ENCODE results near the gene C10orf67. TPM values are rescaled to one million over a fixed set of nuclear protein-coding genes. Genes with fewer than 3 reads are reported as not detected.

C10orf67 gene
- total RNA-seq, 1 donor from 2014 or later = 0.33 TPM

DNA sequence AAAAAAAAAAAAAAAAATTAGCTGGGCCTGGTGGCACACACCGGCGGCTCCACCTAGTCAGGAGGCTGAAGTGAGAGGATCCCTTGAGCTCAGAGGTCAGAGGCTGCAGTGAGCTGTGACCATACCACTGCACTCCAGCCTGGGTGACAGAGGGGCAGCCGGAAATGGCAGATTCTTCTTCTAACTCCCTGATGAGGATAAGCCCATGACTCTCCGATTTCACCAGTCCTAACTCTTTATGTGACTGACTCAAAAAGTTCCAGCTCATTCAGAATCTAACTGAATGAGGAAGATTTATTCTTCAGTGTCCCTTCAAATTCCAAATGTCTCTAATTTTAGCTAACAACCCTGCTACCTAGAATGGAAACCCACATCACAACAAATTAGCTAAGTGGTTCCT is 4.2 kb downstream of the C10orf67 start:
- H3K4me3 Mint-ChIP-seq = no peak overlapping the region
- no peaks in the 10 kb centered on the region for H3K27me3 Mint-ChIP-seq (ENCODE audit: low read depth)
- DNase-seq (ENCODE audit: low read depth, low spot score) = no peak
- no peaks in the 10 kb centered on the region for H3K9me3 Mint-ChIP-seq
- H3K36me3 Mint-ChIP-seq (ENCODE audit: low read depth) = no peaks in the 10 kb centered on the region
- peaks cover 41% of the 10 kb centered on the region for H3K4me1 Mint-ChIP-seq
- TF ChIP-seq, protein P1, sequence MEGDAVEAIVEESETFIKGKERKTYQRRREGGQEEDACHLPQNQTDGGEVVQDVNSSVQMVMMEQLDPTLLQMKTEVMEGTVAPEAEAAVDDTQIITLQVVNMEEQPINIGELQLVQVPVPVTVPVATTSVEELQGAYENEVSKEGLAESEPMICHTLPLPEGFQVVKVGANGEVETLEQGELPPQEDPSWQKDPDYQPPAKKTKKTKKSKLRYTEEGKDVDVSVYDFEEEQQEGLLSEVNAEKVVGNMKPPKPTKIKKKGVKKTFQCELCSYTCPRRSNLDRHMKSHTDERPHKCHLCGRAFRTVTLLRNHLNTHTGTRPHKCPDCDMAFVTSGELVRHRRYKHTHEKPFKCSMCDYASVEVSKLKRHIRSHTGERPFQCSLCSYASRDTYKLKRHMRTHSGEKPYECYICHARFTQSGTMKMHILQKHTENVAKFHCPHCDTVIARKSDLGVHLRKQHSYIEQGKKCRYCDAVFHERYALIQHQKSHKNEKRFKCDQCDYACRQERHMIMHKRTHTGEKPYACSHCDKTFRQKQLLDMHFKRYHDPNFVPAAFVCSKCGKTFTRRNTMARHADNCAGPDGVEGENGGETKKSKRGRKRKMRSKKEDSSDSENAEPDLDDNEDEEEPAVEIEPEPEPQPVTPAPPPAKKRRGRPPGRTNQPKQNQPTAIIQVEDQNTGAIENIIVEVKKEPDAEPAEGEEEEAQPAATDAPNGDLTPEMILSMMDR (conservative IDR thresholded peaks at IDR 0.05) = no peak
- no peak overlapping the region for H3K27ac Mint-ChIP-seq (ENCODE audit: unreplicated experiment)

DNA sequence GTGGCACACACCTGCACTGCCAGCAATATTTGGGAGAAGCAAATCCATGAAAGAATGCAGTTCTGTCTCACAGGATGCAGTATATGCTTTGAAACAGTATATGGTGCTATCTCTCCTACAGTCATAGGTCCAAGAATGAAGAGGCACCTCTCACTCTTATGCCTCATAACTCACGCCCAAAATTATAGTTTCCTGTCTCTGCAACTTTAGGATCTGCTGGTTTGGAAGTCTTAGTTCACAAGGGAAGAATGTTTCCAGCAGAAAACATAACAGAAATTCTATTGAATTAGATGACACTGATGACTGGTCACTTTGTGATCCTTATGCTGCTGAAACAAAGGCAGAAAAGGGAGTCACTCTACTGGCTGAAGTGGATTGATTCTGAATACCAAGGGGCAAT is 5.7 kb downstream of the C10orf67 start:
- H3K4me3 Mint-ChIP-seq = no peak overlapping the region
- H3K27me3 Mint-ChIP-seq (ENCODE audit: low read depth) = no peaks in the 10 kb centered on the region
- H3K9me3 Mint-ChIP-seq = no peaks in the 10 kb centered on the region
- H3K36me3 Mint-ChIP-seq (ENCODE audit: low read depth) = no peaks in the 10 kb centered on the region
- DNase-seq (ENCODE audit: low read depth, low spot score) = no peak
- TF ChIP-seq, protein P1 (conservative IDR thresholded peaks at IDR 0.05) = no peak
- peaks cover 34% of the 10 kb centered on the region for H3K4me1 Mint-ChIP-seq
- H3K27ac Mint-ChIP-seq (ENCODE audit: unreplicated experiment) = no peak overlapping the region

DNA sequence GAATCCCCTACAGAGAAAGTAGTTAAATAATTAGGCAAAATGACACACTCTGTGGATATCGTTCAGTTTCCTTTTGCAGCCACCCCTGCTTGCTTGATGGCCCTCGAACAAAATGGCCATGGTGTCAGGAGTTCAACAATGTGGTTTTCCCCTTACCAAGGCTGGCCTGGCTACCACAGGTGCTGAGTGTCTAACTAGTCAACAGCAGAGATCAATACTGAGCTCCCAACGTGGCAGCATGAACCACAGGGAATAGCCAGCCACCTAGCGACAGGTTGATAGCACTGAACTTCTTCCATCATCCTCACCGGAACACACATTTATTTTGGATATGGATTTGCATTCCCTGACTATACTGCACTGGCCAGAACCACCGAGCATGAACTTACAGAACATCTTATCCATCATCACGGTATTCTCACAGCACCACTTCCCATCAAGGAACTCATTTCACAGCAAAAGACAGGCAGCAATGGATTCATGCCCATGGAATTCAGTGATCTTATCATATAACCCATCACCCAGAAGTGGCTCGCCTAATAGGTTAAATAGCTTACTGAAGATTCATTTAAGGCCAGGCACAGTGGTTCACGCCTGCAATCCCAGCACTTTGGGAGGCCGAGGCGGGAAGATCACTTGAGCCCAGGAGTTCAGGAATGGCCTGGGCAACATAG is 6.3 kb downstream of the C10orf67 start:
- Mint-ChIP-seq H3K4me3 (no peak overlapping the region), H3K36me3 (ENCODE audit: low read depth) (no peaks in the 10 kb centered on the region), H3K9me3 (no peaks in the 10 kb centered on the region), H3K27me3 (ENCODE audit: low read depth) (no peaks in the 10 kb centered on the region), H3K27ac (ENCODE audit: unreplicated experiment) (no peak overlapping the region), H3K4me1 (peaks cover 30% of the 10 kb centered on the region)
- TF ChIP-seq, protein P1 (conservative IDR thresholded peaks at IDR 0.05) = peak; percentile 44
- DNase-seq (ENCODE audit: low read depth, low spot score) = no peak

DNA sequence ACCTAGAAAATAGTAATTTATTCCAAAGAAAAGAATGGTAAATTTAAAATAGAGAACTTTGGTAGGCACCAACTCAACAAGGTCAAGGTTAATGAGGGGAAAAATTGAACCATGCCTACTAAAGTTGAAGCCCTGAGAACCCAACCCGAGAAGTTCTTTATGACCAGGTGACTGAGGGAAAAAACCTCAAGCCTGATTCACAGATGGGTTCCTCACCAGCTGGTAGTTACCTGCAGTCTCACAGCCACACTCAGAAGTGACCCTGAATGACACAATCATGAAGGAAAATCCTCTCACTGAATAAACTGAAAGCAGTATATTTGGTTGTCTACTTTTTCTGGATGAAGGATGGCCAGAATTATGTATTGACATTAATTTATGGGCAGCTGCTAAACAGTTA is 7.0 kb downstream of the C10orf67 start:
- no peak overlapping the region for H3K4me3 Mint-ChIP-seq
- H3K9me3 Mint-ChIP-seq = no peaks in the 10 kb centered on the region

DNA sequence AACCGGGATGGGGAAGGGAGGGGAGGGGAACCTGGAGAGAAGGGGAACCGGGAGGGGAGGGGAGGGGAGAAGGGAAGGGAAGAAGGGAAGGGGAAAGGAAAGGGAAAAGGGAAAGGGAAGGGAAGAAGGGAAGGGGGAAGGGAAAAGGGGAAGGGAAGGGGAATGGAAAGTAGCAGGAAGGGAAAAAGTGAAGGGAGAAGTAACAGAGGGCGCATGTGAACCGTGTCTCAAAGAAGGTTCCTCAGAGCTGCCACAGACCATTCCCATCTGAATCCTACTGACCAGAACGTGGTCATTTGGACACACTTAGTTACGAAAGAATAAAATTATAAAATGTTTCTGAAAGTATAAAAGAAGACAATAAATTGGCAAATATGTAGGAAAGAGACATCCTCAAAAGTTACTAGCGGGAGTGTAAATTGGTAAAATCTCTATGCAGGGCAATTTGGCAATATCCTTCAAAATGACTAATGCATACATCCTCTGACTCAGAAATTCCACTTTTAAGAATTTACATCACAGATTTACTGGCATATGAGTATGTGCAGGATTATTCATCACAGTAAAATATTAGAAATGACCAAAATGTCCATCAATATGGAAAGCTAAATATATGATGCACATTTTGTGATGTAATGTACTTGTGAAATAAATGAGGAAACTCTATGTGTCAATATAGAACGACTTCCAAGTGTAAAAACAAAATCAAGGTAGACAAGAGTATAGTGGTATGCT is 12.9 kb downstream of the C10orf67 start:
- Mint-ChIP-seq H3K9me3 (peaks cover 2% of the 10 kb centered on the region), H3K27me3 (ENCODE audit: low read depth) (peaks cover 5% of the 10 kb centered on the region), H3K27ac (ENCODE audit: unreplicated experiment) (no peak overlapping the region), H3K4me1 (no peaks in the 10 kb centered on the region), H3K4me3 (no peak overlapping the region), H3K36me3 (ENCODE audit: low read depth) (no peaks in the 10 kb centered on the region)
- no peak for DNase-seq (ENCODE audit: low read depth, low spot score)
- TF ChIP-seq, protein P1 (conservative IDR thresholded peaks at IDR 0.05) = no peak

More for the DNA sequence above, 7.0 kb downstream of the C10orf67 start:
- TF ChIP-seq, protein P1 (conservative IDR thresholded peaks at IDR 0.05) = no peak
- Mint-ChIP-seq H3K27me3 (ENCODE audit: low read depth) (no peaks in the 10 kb centered on the region), H3K27ac (ENCODE audit: unreplicated experiment) (no peak overlapping the region), H3K4me1 (peaks cover 24% of the 10 kb centered on the region), H3K36me3 (ENCODE audit: low read depth) (no peaks in the 10 kb centered on the region)
- no peak for DNase-seq (ENCODE audit: low read depth, low spot score)
